OCI-M2 (cell line): ENCODE results near the gene ERVFRD-1.
"Not testable (repeated sequence)": the region's sequence is repeated elsewhere in the genome, so short reads cannot be mapped to it uniquely, and the experiment has no call there.

ENCODE experiments used
- DNase-seq: peaks from one replicate; lab custom pipeline; 2025; ENCODE audit not compliant: unreplicated experiment; lab: John Stamatoyannopoulos, UW

ERVFRD-1 gene

DNA sequence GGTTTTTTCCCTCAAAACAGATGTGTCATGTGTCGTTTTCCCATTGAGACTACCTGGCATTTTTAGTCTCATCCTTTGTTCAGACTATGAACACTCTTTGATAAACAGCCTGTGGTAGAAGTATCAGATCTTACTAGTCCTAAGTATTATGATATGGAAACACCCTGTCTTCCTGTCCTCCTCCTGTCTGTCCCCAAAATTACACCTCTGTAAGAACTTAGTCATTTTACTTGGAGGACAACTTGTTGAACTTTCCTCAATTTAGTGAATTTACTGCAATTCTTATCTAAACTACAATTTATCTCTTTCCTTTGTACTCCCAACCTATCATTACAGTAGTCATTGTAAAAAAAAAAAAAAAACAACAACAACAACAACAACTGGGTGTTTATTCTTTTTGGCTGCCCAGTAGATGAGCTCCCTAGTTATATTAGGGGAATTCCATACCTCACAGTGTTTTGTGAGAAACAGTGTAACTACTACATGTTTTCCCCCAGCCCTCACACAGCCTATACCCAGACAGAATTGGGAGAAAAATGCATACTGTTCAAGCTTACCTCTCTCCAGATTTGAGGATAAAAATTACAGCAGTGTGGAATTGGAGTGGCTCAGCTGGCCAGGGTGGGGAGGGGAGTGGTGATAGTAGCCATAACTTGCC lies 18.5 kb upstream of the ERVFRD-1 start:
- no peak for DNase-seq

DNA sequence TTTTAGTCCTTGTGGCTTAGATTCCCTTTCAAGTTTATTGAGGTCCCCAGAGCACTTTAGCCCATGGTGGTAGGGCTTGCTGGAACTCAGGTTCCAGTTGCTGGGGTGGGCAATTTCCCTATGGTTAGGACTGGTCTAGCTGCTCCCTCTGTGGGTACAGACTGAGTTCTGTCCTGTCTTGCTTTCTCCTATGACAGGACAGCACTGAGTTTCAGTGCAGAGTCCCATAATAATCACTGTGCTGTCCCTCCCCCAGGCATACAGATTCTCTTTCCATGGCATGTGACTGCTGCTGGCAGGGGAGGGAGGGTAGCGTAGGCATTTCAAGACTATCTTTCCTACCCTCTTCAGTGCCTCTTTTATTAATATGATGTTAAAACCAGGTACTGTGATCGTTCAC lies 17.1 kb upstream of the ERVFRD-1 start:
- DNase-seq: no peak

DNA sequence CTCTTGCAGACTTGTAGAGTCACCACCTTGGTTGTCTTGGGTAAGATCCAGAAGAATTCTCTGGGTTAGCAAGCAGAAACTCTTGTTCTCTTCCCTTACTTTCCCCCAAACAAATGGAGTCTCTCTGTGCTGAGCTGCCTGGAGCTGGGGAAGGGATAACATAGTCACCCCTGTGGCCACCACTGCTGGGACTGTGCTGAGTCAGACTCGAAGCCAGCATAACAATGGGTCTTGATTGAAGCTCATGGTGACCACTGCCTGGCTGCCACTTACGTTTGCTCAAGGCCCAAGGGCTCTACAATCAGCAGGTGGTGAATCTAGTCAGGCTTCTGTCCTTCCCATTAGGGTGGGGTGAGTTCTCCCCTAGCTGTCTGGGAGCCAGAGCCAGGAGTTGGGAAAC lies 15.4 kb upstream of the ERVFRD-1 start:
- no peak for DNase-seq

DNA sequence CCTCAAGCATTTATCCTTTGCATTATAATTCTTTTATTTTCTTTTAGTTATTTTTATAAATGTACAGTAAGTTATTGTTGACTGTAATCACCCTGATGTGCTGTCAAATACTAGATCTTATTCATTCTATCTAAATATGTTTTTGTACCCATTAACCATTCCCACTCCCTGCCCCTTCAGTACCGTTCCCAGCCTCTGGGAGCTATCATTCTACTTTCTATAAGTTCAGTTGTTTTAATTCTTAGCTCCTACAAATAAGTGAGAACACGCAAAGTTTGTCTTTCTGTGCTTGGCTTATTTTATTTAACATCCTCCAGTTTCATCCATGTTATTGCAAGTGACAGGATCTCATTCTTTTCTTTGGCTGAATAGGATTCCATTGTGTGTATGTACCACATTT lies 12.5 kb upstream of the ERVFRD-1 start:
- no peak for DNase-seq

DNA sequence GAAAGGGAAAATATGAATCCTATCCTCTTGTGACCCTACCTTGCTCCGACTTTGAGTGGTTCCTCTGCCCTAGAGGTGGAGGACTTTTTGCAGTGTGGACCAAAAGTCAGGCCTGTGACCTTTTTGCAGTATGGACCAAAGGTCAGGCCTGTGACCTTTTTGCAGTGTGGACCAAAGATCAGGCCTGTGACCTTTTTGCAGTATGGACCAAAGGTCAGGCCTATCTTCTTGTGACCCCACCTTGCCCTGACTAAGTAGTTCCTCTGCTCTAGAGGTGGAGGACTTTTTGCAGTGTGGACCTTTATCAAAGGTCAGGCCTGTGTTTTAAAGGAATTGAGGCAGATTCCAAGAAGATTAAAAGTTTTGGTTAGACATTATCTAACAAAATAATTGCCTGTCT lies 10.9 kb upstream of the ERVFRD-1 start:
- no peak for DNase-seq

DNA sequence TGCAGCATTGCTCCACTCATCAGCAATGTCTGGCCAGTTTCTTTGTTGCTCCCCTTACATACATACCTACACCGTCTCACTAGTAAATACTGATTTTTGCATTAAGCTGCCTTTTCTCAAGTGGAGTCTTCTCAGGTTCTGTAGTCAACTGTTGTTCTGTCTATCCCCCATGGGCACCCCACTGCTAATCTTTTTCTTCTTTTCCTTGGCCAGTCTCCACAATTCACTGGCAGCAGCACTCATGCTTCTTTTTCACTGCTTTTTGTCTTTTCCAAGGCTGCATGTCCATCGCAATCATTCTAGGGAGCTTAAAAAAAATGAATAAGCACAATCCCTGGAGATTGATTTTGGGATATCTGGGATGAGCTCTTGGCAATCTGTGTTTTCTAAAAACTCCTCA lies 10.3 kb upstream of the ERVFRD-1 start:
- DNase-seq: no peak

DNA sequence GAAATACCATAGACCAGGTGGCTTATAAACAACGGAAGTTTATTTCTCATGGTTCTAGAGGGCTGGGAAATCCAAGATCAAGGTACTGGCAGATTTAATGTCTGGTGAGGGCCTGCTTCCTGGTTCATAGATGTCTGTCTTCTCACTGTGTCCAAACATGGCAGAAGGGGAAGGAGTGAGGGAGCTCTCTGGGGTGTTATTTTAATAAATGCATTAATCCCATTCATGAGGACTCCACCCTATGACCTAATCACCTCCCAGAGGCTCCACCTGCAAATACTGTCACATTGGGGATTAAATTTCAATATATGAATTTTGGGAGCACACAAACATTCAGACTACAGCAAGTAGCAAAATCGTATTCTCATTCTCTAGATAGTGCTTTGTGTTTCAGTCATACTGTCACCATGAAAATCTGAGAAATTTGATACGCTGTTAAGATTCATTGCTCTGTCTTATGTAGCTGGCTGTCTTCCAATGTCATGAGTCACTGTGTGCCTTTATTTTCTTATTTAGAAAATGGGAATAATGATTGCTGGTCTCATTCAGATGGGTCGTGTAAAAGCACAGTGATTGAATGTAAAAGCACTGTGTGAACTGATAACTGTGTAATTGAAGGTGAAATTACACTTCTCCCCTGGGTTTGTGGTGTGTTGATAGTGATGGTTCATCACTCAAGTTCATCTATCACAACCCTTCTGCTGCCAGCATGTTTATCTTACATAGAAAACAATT lies 8.9 kb upstream of the ERVFRD-1 start:
- DNase-seq: no peak

DNA sequence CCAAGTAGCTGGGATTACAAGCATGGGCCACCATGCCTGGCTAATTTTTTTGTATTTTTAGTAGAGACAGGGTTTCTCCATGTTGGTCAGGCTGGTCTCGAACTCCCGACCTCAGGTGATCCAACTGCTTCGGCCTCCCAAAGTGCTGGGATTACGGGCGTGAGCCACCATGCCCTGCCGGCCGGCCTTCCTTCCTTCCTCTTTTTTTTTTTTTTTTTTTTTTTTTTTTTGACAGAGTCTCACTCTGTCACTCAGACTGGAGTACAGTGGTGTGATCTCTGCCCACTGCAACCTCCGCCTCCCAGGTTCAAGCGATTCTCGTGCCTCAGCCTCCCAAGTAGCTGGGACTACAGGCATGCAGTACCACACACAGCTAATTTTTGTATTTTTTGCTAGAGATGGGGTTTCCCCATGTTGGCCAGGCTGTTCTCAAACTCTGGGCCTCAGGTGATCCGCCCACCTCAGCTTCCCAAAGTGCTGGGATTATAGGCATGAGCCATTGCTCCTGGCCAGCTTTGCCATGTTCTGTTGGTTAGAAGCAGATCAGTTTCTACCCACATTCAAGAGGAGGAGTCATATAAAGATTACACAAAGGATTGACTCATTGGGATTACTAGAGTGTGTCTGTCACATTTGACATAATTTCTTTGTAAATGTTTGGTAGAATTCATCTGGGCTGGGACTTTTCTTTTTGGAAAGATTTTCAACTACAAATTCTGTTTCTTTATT lies 4.4 kb upstream of the ERVFRD-1 start:
- not testable (repeated sequence) for DNase-seq

DNA sequence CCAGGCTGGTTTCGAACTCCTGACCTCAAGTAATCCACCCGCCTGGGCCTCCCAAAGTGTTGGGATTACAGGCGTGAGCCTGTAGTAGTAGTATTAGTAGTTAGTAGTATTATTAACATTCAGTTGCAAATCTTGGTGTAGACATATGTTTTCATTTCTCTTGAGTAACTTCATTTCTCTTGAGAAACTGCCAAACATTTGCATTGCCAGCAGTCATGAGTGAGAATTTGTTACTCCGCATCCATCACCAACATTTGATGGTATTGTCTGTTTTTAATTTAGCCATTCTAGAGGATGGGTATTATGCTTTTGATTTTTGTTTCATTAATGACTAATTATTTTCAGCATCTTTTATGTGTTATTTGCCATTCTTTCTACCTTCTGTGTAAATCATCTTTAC lies 1.5 kb upstream of the ERVFRD-1 start:
- DNase-seq: no peak

DNA sequence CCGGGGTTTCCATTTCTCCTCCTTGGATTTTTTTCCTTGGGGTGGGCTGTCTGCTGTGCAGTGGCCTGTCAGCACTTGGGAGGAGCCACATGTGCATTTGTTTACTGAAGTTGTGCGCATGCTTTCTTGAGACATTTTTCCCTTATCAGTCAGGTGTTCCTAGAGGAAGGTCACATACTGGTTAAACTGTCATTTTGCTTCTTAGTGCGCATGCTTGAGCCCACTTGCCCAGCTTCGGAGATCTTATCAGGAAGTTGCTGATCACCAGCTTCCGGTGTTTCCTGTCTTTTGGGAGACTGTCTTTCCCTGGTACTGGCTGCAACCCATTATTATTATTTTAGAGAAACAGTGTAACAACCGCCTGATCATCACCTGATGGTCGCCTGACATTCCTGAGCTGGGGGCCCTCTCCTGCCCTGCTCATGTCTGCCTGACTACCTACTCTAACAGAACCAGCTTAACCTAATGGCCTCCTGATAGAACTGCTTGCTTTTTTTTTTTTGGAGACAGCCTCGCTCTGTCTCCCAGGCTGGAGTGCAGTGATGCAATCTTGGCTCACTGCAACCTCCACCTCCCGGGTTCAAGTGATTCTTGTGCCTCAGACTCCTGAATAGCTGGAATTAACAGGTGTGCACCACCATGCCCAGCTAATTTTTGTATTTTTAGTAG lies 378 bp upstream of the ERVFRD-1 start:
- DNase-seq: no peak

DNA sequence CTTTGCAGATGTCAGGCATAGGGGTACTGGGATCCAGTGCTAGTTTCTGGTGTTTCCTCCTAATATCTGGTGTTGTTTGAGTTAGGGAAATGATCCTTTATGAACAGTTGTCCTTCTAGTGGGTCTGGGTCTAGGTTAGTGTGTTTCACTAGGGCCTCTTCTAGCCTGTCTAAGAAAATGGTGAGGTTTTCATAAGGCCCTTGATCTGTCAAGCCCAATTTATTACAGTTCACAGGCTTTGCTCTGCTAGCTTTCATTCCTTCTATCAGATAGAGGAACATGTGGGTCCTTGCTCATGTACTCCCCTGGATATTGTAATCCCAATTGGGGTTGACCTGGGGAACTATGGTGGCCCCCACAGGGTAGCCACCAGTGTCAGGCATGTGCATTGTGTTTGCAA lies 2.8 kb downstream of the ERVFRD-1 start:
- DNase-seq: no peak

DNA sequence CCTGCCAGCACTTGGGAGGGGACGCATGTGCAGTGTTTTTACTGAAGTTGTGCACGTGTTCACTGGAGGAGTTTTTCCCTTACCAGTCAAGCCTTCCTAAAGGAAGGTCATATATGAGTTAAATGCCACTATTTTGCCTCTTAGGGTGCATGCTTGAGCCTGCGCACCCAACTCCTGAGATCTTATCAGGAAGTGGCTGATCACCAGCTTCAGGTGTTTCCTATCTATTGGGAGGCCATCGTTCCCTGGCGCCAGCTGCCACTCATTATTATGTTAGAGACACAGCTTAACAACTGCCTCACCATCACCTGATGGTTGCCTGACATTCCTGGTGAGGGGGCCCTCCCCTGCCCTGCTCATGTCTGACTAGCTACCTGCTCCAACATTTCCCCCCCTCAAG lies 8.5 kb downstream of the ERVFRD-1 start:
- no peak for DNase-seq

DNA sequence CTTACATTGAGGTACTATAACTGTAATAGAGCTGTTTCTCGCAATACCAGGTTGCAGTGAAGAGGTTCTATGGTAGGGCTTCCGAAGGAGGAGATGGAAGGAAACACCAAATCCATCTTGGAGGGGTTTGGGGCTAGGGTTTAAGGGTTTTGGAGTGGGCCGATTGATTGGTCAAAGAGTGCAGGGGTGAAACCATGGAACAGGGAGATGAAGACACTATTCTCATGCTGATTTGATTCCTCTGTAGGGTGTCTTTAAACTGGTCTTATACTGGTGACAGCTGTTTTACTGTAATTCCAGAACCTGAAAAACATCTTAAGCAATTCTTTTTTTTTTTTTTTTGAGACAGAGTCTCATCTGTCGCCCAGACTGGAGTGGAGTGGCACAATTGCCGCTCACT lies 10.1 kb downstream of the ERVFRD-1 start:
- no peak for DNase-seq

DNA sequence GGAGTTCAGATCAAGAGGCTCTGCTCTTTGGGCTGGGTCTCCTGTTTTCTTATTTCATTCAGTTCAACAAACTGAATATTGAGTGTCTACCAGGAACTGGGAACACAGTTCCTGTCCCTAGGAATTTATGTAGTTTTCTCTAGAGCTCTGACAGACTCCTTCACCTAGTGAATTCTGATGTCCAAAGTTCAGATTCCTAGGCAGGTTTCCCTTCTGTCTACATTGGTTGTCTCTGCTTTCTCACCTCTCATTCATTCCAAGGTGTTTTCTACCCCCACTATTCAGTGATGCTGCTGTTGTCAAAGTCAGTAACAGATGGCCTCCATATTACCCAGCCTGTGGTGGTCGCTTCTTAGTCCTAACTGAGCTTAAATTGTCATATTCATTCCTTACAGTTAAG lies 13.5 kb downstream of the ERVFRD-1 start:
- DNase-seq: no peak

DNA sequence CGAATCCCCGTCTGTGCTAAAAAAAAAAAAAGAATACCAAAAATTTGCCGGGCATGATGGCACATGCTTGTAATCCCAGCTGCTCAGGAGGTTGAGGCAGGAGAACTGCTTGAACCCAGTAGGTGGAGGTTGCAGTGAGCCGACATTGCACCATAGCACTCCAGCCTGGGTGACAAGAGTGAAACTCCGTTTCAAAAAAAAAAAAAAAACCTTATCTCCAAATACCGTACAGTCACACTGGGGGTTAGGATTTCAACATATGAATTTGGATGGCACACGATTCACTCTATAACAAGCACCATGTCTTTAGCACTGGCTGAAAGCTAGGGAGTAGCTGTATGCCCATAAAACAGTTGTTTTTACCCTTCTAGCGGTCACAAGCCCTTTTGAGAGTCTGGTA lies 14.0 kb downstream of the ERVFRD-1 start:
- no peak for DNase-seq

DNA sequence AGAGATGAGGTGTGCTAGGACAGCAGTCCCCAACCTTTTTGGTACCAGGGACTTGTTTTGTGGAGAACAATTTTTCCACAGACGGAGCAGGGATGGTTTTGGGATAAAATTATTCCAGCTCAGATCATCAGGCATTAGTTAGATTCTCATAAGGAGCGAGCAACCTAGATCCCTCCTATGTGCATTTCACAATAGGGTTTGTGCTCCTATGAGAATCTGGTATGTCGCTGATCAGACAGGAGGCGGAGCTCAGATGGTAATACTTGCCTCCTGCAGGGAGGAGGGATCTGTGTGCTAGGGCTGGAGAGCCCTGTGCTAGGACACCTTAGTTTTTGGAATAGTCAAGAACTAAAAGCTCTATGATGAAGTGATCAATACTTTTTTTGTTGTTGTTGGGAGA lies 15.4 kb downstream of the ERVFRD-1 start:
- DNase-seq: no peak

DNA sequence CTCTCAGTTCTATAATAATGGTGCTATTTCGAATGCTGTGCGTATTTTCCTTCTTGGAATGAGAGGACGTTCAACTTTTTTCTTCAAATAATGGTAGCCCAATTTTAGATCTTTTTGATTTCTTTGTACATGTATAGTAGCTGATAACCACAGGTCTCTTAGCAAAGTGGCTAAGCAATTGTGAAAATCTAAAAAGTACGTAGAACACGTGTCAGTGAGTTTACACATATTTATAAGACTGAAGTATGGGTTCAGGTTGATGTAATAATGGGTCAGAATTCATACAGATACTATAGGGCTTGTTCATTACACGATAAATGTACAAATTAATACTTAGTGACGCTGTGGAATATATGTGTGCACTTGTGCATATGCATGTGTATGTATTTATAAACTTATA lies 16.6 kb downstream of the ERVFRD-1 start:
- no peak for DNase-seq

DNA sequence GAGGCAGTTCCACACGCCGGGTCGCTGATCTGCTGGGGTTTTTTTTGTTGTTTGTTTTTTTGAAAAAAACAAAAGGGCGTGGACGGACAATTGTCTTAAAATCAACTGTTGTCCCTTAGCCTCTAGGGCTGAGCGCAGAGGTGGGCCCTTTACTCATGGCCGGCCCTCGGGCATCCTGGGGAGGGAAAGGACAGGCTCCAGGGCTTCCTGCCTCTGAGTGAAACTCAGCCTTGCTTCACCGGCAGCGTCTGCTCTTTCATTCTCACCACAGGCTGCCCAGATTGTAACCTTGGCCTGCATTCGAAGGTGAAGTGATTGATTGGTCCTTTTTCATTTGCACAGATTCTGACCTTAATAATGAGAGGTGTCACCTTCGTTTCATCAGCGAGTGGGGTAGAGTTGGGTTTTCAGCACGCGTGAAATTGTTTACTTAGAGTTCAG lies 17.1 kb downstream of the ERVFRD-1 start:
- DNase-seq: no peak

DNA sequence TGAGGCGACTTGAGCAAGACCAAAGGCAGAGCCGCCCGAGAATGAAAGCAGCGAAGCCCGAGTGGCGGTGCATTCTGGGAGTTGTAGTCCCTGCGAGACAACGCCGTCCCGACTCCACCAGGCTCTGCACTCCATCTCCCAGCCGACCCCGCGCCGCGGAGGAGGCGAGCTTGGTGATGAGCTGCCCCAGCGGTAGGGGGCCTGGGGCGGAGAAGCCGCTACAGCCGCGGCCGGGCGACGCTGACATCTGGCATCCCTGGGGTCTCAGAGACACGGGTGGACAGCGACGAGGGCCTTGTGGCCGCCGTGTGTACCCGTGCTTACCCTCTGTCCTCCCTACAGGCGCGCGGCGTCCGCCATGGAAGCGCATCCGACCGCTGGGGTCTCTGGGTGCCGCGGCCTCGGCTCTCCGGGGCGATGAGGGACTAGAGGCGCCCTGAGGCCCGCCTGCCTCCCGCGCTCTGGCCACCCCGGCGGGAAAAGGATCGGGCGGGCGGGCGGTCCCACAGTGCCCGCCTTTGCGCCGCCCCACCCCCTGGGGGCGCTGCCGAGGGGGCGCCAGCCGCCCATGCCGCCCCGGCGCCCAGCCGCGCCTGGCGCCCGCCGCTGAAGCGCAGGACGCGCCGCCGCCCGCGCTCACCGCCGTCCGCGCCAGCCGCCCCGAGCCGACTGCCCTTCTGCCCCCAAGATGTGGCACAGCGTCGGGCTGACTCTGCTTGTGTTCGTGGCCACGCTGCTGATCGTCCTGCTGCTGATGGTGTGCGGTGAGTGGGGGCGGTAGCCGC lies 17.7 kb downstream of the ERVFRD-1 start, which contains the start of gene SMIM13:
Gene SMIM13, plus strand, starts transcription at position 209 of the 785 bp plus-strand sequence. Its CDS starts 480 bp downstream, at position 689.
- DNase-seq: peak; percentile 90

DNA sequence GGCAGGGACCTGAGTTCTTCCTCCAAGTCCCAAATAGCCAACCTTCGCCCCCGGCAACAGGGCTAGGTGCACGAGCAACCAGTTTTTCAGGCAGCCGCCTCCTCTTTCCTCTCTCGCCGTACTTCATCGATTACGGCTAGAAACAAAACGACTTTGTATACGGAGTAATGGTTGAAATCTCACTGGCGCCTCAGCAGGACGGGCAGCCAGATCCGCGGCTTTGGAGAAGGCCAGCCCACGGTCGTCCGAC lies 18.2 kb downstream of the ERVFRD-1 start:
- DNase-seq: no peak
